Stimulated activated CD8-positive, alpha-beta memory T cell treated with anti-CD3 and anti-CD28 coated beads, Interleukin-4, amount 100 ng/mL, for 1 hour (primary cell): ENCODE measurements around the gene CACNB2.
"Not testable (repeated sequence)": the region's sequence is repeated elsewhere in the genome, so short reads cannot be mapped to it uniquely, and the experiment has no call there.

ENCODE experiments used
- DNase-seq, 2 donors: peaks; one replicate each; pipeline ENCODE4 v3.0.0-alpha.2; 2020; ENCODE audit warnings: low read depth in 2 of 2, low spot score in 1 of 2

Gene CACNB2

GRCh38 chr10:18144928-18145327, 4.7 kb downstream of the CACNB2 start:
- no peak for DNase-seq

DNA sequence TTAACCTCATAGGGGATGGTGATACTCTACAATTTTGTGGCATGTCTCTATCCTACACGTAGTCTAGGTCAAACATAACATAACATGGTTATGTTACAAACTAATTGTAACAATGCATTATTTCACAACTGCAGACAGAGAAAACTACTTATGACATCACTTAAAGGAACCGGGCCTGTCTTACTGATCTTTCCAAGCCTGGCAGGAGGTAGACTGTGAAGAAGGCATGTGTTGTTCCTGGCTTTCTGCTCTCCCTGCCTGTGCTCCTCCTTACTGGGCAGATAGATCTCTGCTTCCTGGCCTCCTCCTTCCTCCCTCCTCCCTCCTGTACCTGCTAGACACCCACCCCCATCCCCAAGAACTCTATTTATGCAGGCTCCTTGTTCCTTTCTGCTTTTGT, 5.4 kb downstream of the CACNB2 start:
- no peak for DNase-seq

DNA sequence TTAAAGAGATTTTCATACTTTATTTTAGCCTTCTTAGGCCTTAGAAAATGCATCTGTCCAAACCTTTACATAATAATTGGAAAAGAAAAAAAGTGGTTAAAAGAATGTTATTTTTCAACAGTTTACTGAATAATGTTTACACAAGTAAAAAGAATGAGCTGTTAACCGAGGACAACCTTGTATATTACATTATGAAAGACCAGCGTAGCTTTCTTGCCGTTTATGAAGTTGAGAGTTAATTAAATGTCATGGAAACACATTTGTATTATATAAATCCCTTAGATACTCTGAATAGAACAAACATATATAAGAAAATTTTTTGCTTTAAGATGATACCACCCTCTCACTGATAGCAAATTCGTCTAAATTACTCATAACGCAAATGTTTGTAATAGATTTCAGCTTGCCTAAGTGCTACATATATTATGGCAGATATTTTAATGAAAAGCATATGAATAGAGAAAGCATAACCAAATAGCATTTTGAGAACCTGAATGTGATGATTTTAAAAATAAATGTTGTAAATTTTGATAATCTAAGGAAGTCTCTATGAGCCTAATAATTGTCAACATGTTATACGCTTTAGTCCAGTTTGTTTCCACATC, 9.1 kb downstream of the CACNB2 start:
- DNase-seq, result no peak

- no peak for DNase-seq
Observed at GRCh38 chr10:18151356-18151890, 11.2 kb downstream of the CACNB2 start.

- DNase-seq, result not testable (repeated sequence)
Observed at GRCh38 chr10:18153381-18153780, 13.2 kb downstream of the CACNB2 start.

- DNase-seq, result no peak
Observed at GRCh38 chr10:18155321-18155720, 15.1 kb downstream of the CACNB2 start.

DNA sequence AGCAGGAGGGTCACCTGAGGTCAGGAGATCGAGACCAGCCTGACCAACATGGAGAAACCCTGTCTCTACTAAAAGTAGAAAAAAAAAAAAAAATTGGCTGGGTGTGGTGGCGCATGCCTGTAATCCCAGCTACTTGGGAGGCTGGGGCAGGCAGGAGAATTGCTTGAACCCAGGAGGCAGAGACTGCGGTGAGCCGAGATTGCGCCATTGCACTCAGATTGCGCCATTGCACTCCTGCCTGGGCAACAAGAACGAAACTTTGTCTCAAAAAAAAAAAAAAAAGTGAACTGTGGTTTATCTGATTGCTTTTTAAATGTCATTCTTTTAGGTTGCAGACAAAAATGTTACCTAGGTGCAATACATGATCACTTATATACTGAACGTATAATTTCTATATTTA, 16.6 kb downstream of the CACNB2 start:
- DNase-seq, result not testable (repeated sequence)

GRCh38 chr10:18157881-18158280, 17.7 kb downstream of the CACNB2 start:
- DNase-seq, result no peak

GRCh38 chr10:18158773-18159265, 18.6 kb downstream of the CACNB2 start:
- DNase-seq, result no peak

DNA sequence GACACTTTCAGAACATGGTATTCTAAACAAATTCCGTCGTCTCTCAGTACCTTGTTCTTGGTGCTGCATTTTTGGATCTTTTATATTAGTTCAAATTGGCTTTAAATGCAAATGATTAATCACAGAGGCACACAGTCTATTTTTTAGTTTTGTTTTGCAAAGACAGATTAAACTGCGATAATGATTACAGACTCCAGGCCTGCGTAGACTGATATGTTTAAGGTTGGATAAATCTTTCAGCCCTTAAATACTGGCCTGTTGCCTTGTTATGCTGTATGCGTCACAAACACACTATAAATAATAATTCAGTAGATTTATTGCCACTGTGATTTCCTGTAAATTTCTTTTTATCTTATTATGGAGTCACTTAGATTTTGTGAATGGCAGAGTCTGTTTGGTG, 19.3 kb downstream of the CACNB2 start:
- DNase-seq, result no peak

DNA sequence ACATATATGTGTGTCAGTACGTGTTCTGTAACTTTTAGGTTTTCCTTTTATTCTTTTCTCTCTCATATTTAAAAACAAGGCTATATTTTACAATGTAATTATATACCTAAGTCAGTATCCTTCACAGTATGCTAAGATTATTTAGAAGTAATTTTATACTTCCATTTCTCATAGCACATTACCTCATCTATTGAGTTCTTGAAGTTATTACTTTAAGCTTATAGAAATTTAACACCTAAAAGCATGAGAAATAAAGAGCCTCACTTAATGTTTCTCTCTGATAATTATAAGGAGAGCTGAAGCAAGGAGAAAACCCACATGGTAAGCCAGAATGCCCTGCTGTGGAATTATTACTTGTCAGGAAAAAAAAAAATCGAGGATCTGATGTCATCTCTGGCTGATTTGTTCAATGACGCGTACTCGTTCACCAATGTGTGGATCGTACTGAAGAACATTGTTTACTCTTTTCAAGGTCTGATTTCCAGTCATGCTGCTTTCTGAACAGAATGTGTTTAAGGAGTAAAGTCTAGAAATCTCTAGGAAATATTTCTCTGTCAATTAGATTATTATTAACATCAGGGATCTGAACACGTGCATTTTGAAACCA, 21.9 kb downstream of the CACNB2 start:
- DNase-seq, result no peak

- no peak for DNase-seq
Observed at GRCh38 chr10:18164093-18164492, 23.9 kb downstream of the CACNB2 start.

DNA sequence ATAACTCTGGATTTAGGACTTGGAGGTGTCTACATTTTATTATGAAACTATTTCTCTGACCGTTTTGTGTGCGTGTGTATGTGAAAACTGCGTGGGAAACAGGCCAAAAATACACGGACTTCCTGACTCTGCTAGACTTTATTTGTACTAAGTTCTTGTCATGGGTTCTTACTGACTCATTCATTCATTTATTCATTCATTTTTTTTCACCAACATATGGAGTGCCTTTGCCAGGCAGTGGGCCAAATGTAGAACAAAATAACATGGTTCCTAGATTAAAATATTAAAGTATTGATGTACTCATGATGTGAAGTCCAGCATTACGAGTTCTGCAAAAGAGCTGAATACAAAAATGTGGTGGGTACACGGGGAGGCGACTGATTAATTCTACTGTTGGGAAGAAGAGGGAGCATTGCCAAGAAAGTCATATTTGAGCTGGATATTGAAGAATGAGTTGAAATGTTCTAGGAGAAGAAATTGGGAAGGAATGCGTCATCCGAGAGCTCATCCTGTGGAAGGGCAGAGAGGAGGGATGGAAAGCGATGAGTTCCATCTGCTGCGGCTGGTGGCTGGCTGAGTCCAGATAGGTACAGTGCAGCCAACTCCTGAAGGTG, 24.6 kb downstream of the CACNB2 start:
- no peak for DNase-seq

- no peak for DNase-seq
Observed at GRCh38 chr10:18178854-18179483, 38.7 kb downstream of the CACNB2 start.

GRCh38 chr10:18179891-18180290, 39.7 kb downstream of the CACNB2 start:
- DNase-seq, result no peak

DNA sequence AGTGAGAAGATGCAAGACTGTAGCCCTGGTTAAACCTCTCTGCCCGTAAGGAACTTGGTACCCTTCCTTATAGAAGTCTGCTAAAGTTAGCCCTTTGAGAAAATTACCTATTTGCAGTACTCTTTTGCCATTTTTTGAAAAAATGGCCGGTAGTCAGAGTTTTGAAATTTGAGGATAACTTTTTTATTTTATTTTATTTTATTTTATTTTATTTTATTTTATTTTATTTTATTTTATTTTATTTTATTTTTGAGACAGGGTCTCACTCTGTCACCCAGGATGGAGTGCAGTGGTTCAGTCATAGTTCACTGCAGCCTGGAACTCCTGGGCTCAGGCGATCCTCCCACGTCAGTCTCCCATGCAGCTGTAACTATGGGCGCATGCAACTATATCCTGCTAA, 41.2 kb downstream of the CACNB2 start:
- not testable (repeated sequence) for DNase-seq

GRCh38 chr10:18185621-18186020, 45.4 kb downstream of the CACNB2 start:
- no peak for DNase-seq

GRCh38 chr10:18190840-18191239, 50.6 kb downstream of the CACNB2 start:
- no peak for DNase-seq

- DNase-seq, result no peak
Observed at GRCh38 chr10:18194634-18195033, 54.4 kb downstream of the CACNB2 start.

DNA sequence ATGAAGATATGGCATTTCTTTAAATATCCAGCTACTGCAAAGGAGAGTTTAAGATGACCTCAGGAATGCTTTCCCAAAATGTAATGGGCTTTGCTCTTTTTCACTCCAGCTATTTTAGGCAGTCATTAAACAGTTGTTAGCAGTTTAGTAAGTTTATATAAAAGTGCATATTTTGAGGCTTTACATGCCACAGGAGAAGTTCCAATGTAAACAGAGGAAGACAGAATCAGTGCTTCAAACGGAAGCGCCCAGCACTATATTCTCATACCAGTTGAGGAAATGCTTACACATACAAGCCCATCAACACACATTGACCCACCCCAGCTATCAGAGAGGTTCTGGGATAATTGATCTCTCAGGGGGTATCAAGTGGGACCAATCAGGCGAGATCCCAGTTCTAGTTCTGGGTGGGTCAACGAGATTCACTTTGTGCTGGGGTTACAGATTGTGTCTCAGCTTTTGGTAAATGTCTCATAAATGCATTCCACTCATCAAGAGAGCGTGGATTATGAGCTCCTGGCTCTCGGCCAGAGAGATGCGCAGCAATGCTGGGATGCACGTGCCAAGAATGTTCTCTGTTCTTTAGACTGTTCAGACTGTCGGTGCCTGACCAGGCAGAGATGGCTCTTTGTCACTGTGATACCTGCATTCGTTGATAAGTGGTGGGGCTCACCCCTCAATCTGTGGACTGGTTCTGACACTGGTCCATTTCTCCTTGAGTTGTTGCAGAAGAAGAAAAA, 55.0 kb downstream of the CACNB2 start:
- DNase-seq, result no peak
